ENCODE data around the gene DHRS2. TPM values are rescaled to one million over a fixed set of nuclear protein-coding genes. Genes with fewer than 3 reads are reported as not detected.

DHRS2 gene
- total and polyA plus RNA-seq, 2 of the 13 experiments (the other 11 are each of a cell fraction or from before 2014, with no cell fraction given) = 1,621 to 3,021 TPM

GRCh38 chr14:23631702-23632460 is 4.3 kb upstream of the DHRS2 start (continued):
- TF ChIP-seq ZNF609 (CRISPR knock-in tag; IDR thresholded peaks at IDR 0.05; ENCODE audit: borderline replicate concordance) (no peak), RBAK (CRISPR knock-in tag; IDR thresholded peaks at IDR 0.05) (no peak; the same call in 1 of the 2 replicates), ZNF18 (CRISPR knock-in tag; IDR thresholded peaks at IDR 0.05; ENCODE audit: insufficient replicate concordance) (no peak), ZFP36L2 (CRISPR knock-in tag; IDR thresholded peaks at IDR 0.05) (no peak; the same call in 1 of the 2 replicates), ZNF644 (CRISPR knock-in tag; IDR thresholded peaks at IDR 0.05; ENCODE audit: low read depth) (peak; percentile 55; the same call in 1 of the 2 replicates), SKIL (CRISPR knock-in tag; IDR thresholded peaks at IDR 0.05; ENCODE audit: borderline replicate concordance) (no peak), ZNF367 (CRISPR knock-in tag; IDR thresholded peaks at IDR 0.05; ENCODE audit: borderline replicate concordance) (no peak), ZNF557 (CRISPR knock-in tag; IDR thresholded peaks at IDR 0.05) (no peak), ZNF562 (CRISPR knock-in tag; IDR thresholded peaks at IDR 0.05; ENCODE audit: borderline replicate concordance) (no peak), HMGXB3 (CRISPR knock-in tag; IDR thresholded peaks at IDR 0.05; ENCODE audit: borderline replicate concordance) (peak; percentile 93; the same call in 1 of the 2 replicates), ZNF510 (CRISPR knock-in tag; IDR thresholded peaks at IDR 0.05; ENCODE audit: low read depth) (no peak), ZNF333 (CRISPR knock-in tag; IDR thresholded peaks at IDR 0.05; ENCODE audit: borderline replicate concordance) (no peak), ETV6 (CRISPR knock-in tag; conservative IDR thresholded peaks at IDR 0.05) (no peak)

Measured in HepG2 (cell line).